ENCODE results near the gene OR2M2.

The OR2M2 gene, protein sequence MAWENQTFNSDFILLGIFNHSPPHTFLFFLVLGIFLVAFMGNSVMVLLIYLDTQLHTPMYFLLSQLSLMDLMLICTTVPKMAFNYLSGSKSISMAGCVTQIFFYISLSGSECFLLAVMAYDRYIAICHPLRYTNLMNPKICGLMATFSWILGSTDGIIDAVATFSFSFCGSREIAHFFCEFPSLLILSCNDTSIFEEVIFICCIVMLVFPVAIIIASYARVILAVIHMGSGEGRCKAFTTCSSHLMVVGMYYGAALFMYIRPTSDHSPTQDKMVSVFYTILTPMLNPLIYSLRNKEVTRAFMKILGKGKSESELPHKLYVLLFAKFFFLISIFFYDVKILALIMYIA

DNA sequence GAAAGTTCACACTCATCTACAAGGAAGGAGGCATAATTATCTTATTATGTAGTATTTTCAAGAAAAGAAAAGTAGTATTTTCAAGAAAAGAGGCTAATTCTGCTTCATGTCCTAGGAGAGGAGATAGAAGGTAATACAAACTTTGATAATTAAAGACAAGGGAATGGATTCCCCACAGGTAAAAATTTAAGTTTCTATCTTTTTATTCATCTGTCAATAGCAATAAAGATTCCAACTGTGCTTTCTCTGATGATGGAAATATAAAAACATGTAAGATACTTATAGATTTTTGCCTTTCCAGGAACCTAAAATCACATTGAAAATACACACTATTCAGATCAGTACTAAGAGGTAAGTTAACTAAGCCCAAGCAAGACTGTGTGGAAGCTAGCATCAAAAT lies at the start of gene OR2M2:
TSS of gene OR2M2 (plus strand) at position 301 of the 400 bp plus-strand sequence. CDS start 5,165 bp downstream, outside the sequence.
- no peak for DNase-seq (ENCODE audit: low read depth)

DNA sequence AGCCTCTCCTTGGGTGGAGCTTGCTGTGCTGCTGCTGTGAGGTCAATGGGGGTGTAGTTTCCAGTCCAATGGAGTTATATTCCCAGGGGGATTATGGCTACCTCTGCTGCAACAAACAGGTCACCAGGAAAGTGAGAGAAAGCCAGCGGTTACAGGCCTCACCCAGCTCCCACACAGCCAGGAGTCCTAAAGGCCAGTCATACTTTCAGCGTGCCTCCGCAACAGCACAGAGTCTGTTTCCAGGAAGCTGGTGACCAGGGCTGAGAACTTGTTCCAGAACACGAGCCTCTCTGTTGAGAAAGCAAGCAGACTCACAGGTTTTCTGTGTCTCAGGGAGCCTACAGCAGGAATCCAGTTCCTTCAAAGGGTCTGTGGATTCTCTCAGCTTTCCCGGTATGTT lies 47.0 kb upstream of the OR2M2 start:
- no peak for DNase-seq (ENCODE audit: low read depth)

DNA sequence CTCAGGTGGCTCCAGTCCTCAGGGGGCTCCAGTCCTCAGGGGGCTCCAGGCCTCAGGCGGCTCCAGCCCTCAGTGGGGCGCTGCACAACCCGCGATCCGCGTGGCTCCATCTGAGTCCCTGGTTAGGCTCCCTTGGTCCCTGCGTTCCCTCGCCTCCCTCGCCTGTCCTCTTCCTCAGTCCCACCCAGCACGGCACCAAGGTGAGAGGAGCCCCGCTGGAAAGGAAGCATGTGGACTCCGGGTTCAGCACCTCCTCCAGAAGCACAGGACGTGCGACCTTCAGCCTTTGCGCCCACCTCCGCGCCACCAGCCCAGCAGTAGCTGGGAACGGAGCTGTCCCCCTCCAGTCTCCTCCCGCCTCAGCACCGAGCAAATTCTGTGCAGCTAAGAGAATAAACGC lies 37.8 kb upstream of the OR2M2 start:
- DNase-seq (ENCODE audit: low read depth) = no peak

DNA sequence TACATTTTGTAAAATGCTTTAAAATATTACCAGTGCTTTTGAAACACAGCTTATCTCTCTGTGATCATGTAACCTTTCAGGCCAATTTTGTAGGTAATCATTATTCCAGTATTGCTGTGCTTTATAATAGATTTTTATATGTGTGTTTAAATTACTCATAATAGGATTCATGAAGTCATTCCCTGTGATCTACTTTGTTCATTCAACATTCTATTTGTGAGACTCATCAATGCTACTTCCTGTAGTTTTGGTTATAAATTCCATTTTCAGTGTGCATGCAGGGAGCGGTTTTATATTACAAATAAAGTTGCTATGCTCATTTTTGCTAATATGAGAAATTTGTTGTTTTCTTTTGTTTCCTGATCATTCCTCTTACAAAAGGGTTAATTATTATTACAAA lies 33.8 kb upstream of the OR2M2 start:
- DNase-seq (ENCODE audit: low read depth) = no peak

DNA sequence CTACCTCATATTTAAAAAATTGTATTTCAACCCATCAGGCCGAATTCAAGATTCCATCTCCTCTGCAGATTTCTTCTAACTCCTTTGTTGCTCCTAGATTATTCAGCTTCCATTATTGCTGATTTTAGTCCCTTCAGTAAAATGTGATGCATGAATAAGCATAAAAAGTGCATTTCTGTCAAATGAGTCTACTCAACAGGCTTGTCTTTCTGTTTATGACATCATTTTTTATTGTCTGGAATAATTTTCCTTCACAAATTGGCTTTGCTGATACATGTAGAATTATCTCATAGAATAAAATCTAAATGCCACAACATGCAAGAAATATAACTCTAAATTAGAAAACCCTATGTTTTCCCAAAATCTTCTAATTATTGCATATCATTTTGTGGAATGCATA lies 31.3 kb upstream of the OR2M2 start:
- no peak for DNase-seq (ENCODE audit: low read depth)

DNA sequence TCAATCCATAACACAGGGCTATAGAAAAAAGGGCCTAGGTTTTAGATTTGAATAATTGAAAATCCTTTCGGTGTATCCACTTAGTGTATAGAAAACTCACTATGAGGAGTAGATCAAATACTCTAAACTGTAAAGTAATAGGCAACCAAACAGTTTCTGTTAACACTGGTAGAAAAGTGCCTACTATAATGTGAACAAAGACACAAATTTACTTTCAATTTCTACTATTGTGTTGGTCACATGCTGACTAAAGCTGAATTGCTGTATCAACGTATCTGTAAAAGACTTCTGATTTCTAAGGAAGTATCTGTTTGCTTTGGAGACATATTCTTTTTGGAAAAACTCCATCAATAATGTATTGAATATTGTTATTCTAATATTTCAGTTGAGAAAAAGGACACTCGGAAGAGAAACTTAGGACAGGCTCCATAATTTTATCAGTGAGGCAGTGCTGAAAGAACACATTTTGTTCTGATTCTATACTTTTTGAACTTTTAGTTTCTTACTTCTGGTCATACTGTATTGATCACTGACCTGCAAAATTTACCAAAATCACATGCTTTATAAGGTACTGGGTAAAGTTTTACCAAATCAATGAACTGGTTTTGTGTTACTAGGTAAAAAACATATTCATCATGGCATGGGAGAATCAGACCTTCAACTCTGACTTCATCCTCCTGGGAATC lies 30.0 kb upstream of the OR2M2 start, which contains the start of gene OR2M5:
TSS of gene OR2M5 (plus strand) at position 636 of the 686 bp plus-strand sequence. CDS start at position 636, 0 bp downstream.
- no peak for DNase-seq (ENCODE audit: low read depth)

DNA sequence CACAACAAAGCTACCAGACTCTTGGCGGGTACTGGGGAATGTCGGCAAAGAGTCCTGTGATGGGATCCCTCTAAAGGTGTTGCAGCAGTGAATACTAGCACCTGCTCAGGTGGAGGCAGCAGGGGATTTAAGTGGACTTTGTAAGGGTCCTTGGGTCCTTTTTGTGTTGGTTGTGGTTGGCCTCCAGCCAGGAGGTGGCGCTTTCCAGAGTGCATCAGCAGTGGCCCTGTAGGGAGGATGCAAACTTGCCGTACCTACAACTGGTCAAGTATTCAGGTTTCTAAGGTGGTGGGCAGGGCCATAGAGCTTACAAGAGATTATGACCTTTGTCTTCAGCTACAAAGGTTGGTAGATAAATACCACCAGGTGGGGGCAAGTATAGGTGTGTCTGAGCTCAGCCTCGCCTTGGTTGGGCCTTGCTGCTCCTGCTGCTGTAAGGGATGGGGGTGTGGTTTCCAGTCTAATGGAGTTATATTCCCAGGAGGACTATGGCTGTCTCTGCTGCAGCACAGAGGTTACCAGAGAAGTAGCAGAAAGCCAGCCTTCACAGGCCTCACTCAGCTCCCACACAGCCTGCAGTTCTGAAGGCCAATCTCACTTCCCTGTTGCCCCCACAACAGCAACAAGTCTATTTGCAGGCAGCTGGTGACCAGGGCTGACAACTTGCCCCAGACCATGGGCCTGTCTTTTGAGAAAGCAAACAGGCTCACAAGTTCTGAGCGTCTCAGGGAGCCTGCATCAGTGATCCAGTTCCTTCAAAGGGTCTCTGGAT lies 22.4 kb upstream of the OR2M2 start:
- no peak for DNase-seq (ENCODE audit: low read depth)

DNA sequence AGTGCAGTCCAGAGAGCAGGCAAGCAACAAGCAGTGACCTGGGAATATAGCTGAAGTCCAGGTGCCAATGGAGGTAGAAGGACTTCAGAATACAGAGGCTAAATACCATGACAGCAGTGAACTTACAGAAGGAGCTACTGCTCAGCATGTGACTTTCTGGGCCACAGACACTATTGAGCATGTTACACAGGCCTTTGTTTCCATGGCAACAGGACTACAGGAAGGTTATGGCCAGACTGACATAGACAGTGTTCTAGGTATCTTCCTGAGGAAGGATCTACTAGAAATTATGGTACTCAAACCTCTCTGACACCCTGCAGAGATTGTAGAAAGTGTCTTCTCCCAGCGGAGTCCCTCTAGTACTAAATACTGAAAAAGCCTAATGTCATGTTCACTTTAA lies 18.7 kb upstream of the OR2M2 start:
- DNase-seq (ENCODE audit: low read depth) = no peak

DNA sequence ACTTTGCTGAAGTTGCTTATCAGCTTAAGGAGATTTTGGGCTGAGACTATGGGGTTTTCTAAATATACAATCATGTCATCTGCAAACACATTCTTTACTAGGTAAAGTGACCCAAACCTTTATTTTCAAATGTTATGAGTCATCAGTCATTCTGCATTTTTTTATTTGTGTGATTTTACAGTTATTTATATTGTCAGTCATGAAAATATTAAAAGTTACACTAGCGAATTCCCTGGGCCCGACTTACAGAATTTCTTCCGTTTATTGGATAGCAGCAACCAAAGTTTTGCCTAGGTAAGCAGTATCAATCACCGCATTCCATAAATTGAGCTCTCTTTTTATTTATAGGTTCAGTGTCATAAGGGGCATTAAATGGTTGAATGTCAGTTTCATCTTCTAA lies 15.9 kb upstream of the OR2M2 start:
- no peak for DNase-seq (ENCODE audit: low read depth)

DNA sequence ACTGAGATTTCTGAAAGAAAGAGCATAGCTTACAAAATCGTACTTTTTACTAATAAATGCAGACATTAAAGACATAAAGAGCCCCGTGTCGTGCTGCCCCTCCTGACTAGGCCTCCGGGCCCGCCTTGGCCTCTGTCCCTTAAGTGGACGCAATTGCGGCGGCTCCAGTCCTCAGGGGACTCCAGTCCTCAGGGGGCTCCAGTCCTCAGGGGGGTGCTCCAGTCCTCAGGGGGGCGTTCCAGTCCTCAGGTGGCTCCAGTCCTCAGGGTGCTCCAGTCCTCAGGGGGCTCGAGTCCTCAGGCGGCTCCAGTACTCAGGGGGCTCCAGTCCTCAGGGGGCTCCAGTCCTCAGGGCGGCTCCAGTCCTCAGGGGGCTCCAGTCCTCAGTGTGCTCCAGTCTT lies 10.6 kb upstream of the OR2M2 start:
- DNase-seq (ENCODE audit: low read depth) = no peak

DNA sequence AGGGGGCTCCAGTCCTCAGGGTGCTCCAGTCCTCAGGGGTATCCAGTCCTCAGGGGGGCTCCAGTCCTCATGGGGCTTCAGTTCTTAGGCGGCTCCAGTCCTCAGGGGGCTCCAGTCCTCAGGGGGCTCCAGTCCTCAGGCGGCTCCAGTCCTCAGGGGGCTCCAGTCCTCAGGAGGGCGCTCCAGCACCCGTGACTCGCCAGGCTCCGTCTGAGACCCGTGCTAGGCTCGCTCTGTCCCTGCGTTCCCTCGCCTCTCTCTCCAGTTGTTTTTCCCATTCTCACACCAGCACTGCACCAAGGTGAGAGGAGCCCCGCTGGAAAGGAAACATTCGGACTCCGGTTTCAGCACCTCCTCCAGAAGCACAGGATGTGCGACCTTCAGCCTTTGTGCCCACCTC lies 9.4 kb upstream of the OR2M2 start:
- DNase-seq (ENCODE audit: low read depth) = no peak

DNA sequence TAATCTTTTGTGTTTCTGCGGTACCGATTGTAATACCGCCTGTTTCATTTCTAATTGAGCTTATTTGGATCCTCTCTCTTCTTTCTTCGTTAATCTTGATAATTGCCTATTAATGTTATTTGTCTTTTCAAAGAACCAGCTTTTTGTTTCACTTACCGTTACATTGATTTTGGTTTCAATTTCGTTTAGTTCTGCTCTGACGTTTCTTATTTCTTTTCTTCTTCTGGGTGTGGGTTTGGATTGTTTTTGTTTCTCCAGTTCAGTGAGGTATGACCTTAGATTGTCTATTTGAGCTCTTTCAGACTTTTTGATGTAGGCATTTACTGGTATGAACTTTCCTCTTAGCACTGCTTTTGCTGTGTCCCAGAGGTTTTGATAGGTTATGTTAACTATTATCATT lies 9.4 kb downstream of the OR2M2 start:
- DNase-seq (ENCODE audit: low read depth) = no peak

DNA sequence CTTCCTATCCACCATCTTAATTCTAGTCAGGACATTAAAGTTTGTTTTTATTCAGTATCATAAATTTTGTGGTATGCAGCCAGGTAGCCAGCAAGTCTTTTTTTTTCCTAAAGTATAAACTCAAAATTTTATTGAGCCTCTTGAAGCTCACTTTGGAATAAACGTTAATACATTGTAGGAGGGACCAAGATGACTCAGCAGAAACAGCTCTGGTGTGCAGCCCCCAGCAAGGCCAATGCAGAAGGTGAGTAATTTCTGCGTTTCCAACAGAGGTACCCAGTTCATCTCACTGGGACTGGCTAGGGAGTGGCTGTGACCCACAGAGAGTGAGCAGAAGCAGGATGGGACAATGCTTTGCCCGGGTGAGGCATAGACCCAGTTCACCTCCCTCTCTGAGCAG lies 12.7 kb downstream of the OR2M2 start:
- DNase-seq (ENCODE audit: low read depth) = no peak

DNA sequence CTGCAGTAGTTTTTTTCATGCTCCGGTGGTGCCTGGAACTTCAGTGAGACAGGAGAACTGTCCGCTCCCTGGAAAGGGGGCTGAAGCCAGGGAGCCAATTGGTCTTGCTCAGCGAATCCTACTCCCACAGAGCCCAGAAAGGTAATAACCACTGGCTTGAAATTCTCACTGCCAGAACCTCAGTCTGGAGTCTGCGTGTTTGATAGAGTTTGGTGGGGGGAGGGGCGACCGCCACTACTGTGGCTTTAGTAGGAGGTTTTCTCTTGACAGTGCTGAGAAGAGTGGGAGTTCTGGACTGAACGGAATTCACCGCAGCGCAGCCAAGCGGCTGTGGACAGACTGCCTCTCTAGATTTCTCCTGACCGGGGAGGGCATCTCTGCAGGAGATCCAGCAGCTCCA lies 14.4 kb downstream of the OR2M2 start:
- DNase-seq (ENCODE audit: low read depth) = no peak

DNA sequence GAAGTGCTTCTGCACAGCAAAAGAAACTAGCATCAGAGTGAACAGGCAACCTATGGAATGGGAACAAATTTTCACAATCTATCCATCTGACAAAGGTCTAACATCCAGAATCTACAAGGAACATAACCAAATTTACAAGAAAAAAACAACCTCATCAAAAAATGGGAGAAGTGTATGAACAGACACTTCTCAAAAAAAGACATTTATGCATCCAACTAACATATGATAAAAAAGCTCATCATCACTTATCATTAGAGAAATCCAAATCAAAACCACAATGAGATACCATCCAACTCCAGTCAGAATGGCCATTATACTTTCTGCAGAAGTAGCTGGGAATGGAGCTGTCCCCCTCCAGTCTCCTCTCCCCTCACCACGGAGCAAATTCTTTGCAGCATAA lies 19.5 kb downstream of the OR2M2 start:
- no peak for DNase-seq (ENCODE audit: low read depth)

DNA sequence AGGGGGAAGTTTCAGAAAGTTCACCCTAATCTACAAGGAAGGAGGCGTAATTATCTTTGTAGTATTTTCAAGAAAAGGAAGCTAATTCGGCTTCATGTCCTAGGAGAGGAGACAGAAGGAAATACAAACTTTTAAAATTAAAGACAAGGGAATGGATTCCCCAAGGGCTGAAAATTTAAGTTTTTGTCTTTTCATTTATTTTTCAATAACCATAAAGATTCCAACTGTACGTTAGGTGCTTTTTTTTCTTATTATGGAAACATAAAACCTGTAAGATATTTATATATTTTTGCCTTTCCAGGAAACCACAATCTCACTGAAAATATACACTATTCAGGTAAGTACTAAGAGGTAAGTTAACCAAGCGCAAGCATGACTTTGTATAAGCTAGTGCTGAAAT lies 22.3 kb downstream of the OR2M2 start, which contains the start of gene OR2M3:
TSS of gene OR2M3 (plus strand) at position 301 of the 400 bp plus-strand sequence. CDS start 5,803 bp downstream, outside the sequence.
- DNase-seq (ENCODE audit: low read depth) = no peak

DNA sequence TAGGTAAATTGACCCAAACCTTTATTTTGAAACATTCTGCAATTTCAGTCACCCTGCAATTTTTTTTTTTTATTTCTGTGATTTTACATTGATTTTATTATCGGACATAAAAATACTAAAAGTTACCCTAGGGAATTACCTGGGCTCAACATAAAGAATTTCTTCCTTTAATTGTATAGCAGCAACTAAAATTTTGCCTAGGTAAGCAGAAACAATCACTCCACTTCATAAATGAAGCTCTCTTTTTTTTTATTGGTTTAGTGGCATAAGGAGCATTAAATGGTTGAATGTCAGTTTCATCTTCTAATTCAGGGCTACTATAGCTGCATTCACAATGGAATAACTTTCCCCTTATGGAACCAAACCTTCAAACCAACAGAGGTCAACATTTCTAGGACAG lies 41.3 kb downstream of the OR2M2 start:
- DNase-seq (ENCODE audit: low read depth) = no peak

DNA sequence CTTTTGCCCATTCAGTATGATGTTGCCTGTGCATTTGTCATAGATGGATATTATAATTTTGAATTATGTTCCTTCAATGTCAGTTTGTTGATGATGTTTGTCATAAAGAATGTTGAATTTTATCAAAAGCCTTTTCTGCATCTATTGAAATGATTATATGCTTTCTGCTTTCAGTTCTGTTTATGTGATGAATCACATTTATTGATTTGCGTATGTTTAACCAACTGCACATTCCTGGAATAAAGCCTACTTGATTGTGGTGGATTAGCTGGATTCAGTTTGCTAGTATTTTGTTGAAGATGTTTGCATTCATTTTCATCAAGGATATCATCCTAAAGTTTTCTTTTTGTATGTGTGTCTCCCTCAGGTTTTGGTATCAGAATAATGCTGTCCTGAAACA lies 50.9 kb downstream of the OR2M2 start:
- no peak for DNase-seq (ENCODE audit: low read depth)

DNA sequence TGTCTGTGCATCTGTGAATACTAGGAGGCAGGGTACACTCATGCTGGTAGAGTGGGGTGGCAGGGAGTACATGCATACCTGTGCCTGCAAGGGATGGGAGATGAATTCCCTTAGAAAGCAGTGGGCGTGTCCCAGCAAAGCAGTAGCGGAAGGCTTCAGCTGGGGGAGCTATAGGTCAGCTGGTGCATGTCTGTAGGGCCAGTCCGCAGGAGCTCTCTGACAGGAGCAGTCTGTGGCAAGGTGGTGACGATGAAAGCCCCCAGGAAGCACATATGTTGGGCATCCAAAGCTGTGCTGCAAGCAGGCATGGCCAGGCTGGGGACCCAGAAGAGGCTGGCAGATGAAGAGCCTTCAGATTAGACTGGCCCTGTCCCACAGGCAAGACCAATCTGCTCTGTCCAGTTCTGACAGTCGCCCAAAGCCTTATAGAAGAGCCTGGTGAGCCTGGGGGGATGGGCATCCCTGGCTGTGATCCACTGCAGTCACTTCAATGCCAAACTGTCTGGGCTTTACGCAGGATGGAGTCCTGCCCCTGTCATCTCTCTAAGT lies 54.8 kb downstream of the OR2M2 start:
- no peak for DNase-seq (ENCODE audit: low read depth)
